A549 (cell line): ENCODE results near the gene MEF2A. TPM values are rescaled to one million over a fixed set of nuclear protein-coding genes. Genes with fewer than 3 reads are reported as not detected.

Experiments used
- ATAC-seq, 2 experiments: fragments of 200-7000 bp in 1 of 2; fragments of >200 bp in 1 of 2; cut with Nextera tagmentation in 1 of 2; cut with Tn5 transposase in 1 of 2; 3 replicates each; pipeline versions ENCODE4 v1.8.0 to v1.9.1; 2018 to 2020; ENCODE audit warnings: mild to moderate bottlenecking in 1 of 2, moderate library complexity in 1 of 2
- CTCF ChIA-PET: fragments of 300-600 bp; sonication (Branson Sonifier 250); formaldehyde crosslinking; extraction: SDS; loops from one replicate; lab custom pipeline; 2021; ENCODE audit warnings: antibody characterized with exemption, inconsistent platforms; lab: Yijun Ruan, JAX
- POLR2A ChIA-PET: fragments of 350-600 bp; formaldehyde crosslinking; extraction: SDS; loops from one replicate; lab custom pipeline; 2021; ENCODE audit warnings: antibody characterized with exemption, inconsistent platforms; lab: Yijun Ruan, JAX
- DNase-seq, 2 experiments: peaks; one replicate each; pipeline versions ENCODE4 v3.0.0 to v3.0.0-alpha.2; 2011 to 2016; ENCODE audit warnings: low read depth in 1 of 2, low spot score in 1 of 2
- FAIRE-seq: peaks from 2 replicates; lab custom pipeline; 2011; peaks lifted over from hg19 to GRCh38; lab: Jason Lieb, UNC
- H3K27ac ChIP-seq, 2 experiments: fragments of >200 bp; sonication (Bioruptor Twin); formaldehyde crosslinking; 3 replicates each; pipeline ENCODE4 v1.5.1; 2016 to 2017
- H3K4me1 ChIP-seq: fragments of >200 bp; sonication (Bioruptor Twin); formaldehyde crosslinking; 3 replicates; pipeline ENCODE4 v1.6.1; 2016
- H3K4me2 ChIP-seq: fragments of >200 bp; sonication (Bioruptor Twin); formaldehyde crosslinking; 3 replicates; pipeline ENCODE4 v1.6.1; 2016
- H3K4me3 ChIP-seq: fragments of >200 bp; sonication (Bioruptor Twin); formaldehyde crosslinking; 3 replicates; pipeline ENCODE4 v1.5.1; 2016
- H3K9me3 ChIP-seq: fragments of >200 bp; sonication (Bioruptor Twin); formaldehyde crosslinking; 3 replicates; pipeline ENCODE4 v1.6.1; 2016
- CBX2 ChIP-seq: fragments of 200-600 bp; sonication (generic); IDR thresholded peaks from 2 replicates; pipeline ENCODE4 v1.6.1; 2016; ENCODE audit warnings: low read depth, mild to moderate bottlenecking, borderline replicate concordance
- CEBPB ChIP-seq, 2 experiments: fragments of >200 bp in 1 of 2; sonication (Bioruptor Twin) in 1 of 2; formaldehyde crosslinking in 1 of 2; IDR thresholded peaks; 2 replicates each; pipeline ENCODE4 v1.6.1; 2012 to 2016
- CHD2 ChIP-seq: fragments of 150-350 bp; IDR thresholded peaks from 2 replicates; pipeline ENCODE4 v1.6.1; 2014; ENCODE audit warnings: low read length; ENCODE audit not compliant: partially characterized antibody
- E2F6 ChIP-seq: IDR thresholded peaks from 2 replicates; pipeline ENCODE4 v1.6.1; 2012; ENCODE audit warnings: low read depth, borderline replicate concordance
- ELK1 ChIP-seq: fragments of 150-350 bp; IDR thresholded peaks from 2 replicates; pipeline ENCODE4 v1.6.1; 2014; ENCODE audit warnings: low read depth, mild to moderate bottlenecking, low read length
- FOSB ChIP-seq: fragments of 250-450 bp; sonication (Bioruptor Pico); IDR thresholded peaks from 2 replicates; pipeline ENCODE4 v1.5.0; 2020; ENCODE audit warnings: mild to moderate bottlenecking, moderate library complexity
- FOSL2 ChIP-seq, 2 experiments: fragments of 450-650 bp in 1 of 2; fragments of >200 bp in 1 of 2; sonication (Bioruptor Twin) in 1 of 2; formaldehyde crosslinking; IDR thresholded peaks; 2 replicates each; pipeline versions ENCODE4 v1.5.0 to v1.6.1; 2016 to 2020; ENCODE audit warnings: mild to moderate bottlenecking in 1 of 2, moderate library complexity in 1 of 2
- FOXS1 ChIP-seq: fragments of 250-450 bp; sonication (Bioruptor Pico); IDR thresholded peaks from 2 replicates; pipeline ENCODE4 v1.5.0; 2020; ENCODE audit warnings: mild to moderate bottlenecking, moderate library complexity
- HMGXB4 ChIP-seq: fragments of 250-450 bp; sonication (Bioruptor Pico); IDR thresholded peaks from 2 replicates; pipeline ENCODE4 v1.5.0; 2021; ENCODE audit warnings: mild to moderate bottlenecking, moderate library complexity, borderline replicate concordance
- HOXA7 ChIP-seq: fragments of 250-450 bp; sonication (Bioruptor Pico); IDR thresholded peaks from 2 replicates; pipeline ENCODE4 v1.5.0; 2020; ENCODE audit warnings: mild to moderate bottlenecking, moderate library complexity
- JUN ChIP-seq, 2 experiments: fragments of >200 bp; sonication (Bioruptor Twin); formaldehyde crosslinking; IDR thresholded peaks; 2 replicates in 1 of 2; 3 replicates in 1 of 2; pipeline ENCODE4 v1.6.1; 2016 to 2017
- KDM1A ChIP-seq: fragments of 200-600 bp; sonication (generic); IDR thresholded peaks from 2 replicates; pipeline ENCODE4 v1.6.1; 2016; ENCODE audit warnings: low read depth, mild to moderate bottlenecking
- MAZ ChIP-seq: fragments of 150-350 bp; IDR thresholded peaks from 2 replicates; pipeline ENCODE4 v1.6.1; 2014; ENCODE audit warnings: antibody characterized with exemption, low read depth, low read length, borderline replicate concordance
- NFE2L2 ChIP-seq: fragments of 150-350 bp; conservative IDR thresholded peaks from 2 replicates; pipeline ENCODE4 v1.6.1; 2014; ENCODE audit warnings: low read length
- PBX3 ChIP-seq: IDR thresholded peaks from 2 replicates; pipeline ENCODE4 v1.6.1; 2012
- RAD21 ChIP-seq, 2 experiments: fragments of >200 bp in 1 of 2; sonication (Bioruptor Twin) in 1 of 2; formaldehyde crosslinking in 1 of 2; IDR thresholded peaks in 1 of 2; conservative IDR thresholded peaks in 1 of 2; 2 replicates in 1 of 2; 3 replicates in 1 of 2; pipeline ENCODE4 v1.6.1; 2012 to 2018; ENCODE audit warnings: inconsistent platforms in 1 of 2
- RFX5 ChIP-seq: fragments of 450-650 bp; IDR thresholded peaks from 2 replicates; pipeline ENCODE4 v1.7.1; 2014; ENCODE audit warnings: antibody characterized with exemption, mild to moderate bottlenecking, moderate library complexity
- RNF2 ChIP-seq: fragments of 200-600 bp; sonication (generic); IDR thresholded peaks from 2 replicates; pipeline ENCODE4 v1.6.1; 2016; ENCODE audit warnings: low read depth, mild to moderate bottlenecking, antibody characterized with exemption, moderate library complexity, borderline replicate concordance
- TFCP2L1 ChIP-seq: fragments of 250-450 bp; sonication (Bioruptor Pico); IDR thresholded peaks from 2 replicates; pipeline ENCODE4 v1.5.0; 2021; ENCODE audit warnings: mild to moderate bottlenecking
- ZNF302 ChIP-seq: fragments of 250-450 bp; sonication (Bioruptor Pico); IDR thresholded peaks from 2 replicates; pipeline ENCODE4 v1.9.0; 2021; ENCODE audit warnings: inconsistent platforms, mild to moderate bottlenecking, moderate library complexity
- WGBS: methylation state at CpG from one replicate; pipeline ENCODE4 v1.1.6; 2017; ENCODE audit errors: missing lambda C conversion rate; 5-methylcytosine and 5-hydroxymethylcytosine counted together
- polyA plus RNA-seq, 4 experiments: library from polyadenylated mRNA; depleted of rRNA in 3 of 4; stranded (reverse); fragments of >200 nt; fragmentation: RNase III in 1 of 4; extraction: RNeasy Plus Mini Kit Qiagen cat#74134 plus additional on column Dnase treatment in 1 of 4; gene quantifications; 2 replicates in 3 of 4; 3 replicates in 1 of 4; pipeline ENCODE4 v1.2.3, GENCODE V29; 2011 to 2017
- TF ChIP-seq, protein P1 (sequence below): fragments of 450-650 bp; IDR thresholded peaks from 2 replicates; pipeline ENCODE4 v1.6.1; 2014; ENCODE audit warnings: antibody characterized with exemption
- TF ChIP-seq, protein P2 (sequence below): IDR thresholded peaks from 2 replicates; pipeline ENCODE4 v1.6.1; 2012

Gene MEF2A
- polyA plus RNA-seq, 2 of the 4 experiments (the other 2 are of a cell fraction): 15.0 to 43.4 TPM

DNA sequence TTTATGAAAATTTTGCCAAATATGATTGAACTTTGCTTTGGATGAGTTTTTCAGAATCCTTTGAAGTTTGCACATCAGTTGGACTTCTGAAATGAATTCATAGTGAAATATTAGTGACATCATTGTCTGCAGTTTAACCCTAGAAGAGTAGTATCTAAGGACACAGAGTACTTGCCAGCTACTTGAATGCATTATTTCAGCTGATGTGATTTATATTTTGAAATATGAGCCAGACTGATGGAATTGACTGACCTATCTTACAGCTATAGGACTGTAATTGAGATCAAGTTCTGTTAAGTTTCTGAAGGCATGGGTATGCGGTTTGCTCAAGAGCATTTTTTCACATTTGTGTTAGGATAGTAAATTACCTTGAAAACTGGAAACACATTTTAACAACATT lies 116.2 kb downstream of the MEF2A start:
- no peak for DNase-seq
- no peak overlapping the region for H3K27ac ChIP-seq
- no peak overlapping the region; the same call in 2 of the 3 replicates for H3K4me2 ChIP-seq
- no peak overlapping the region for H3K4me3 ChIP-seq
- peaks cover 9% of the 10 kb centered on the region; the same call in 2 of the 3 replicates for H3K4me1 ChIP-seq
- POLR2A ChIA-PET: interaction anchor here (1.0 kb wide), 1 partner anchor 272 kb away, joined by 3 read pairs; no protein-coding TSS in a partner anchor
- peaks cover 12% of the 10 kb centered on the region for H3K9me3 ChIP-seq
- 90% methylated on average over 1 of the region's 1 CpG for WGBS
- ATAC-seq: no peak
- CTCF ChIA-PET: interaction anchor here (3.3 kb wide), 1 partner anchor 22 kb away, joined by 14 read pairs; no protein-coding TSS in a partner anchor
- no peak for TF ChIP-seq FOSL2 (IDR thresholded peaks at IDR 0.05)
- no peak for TF ChIP-seq FOSL2 (CRISPR knock-in tag; IDR thresholded peaks at IDR 0.05)
- no peak for TF ChIP-seq RFX5
- TF ChIP-seq, protein P1, sequence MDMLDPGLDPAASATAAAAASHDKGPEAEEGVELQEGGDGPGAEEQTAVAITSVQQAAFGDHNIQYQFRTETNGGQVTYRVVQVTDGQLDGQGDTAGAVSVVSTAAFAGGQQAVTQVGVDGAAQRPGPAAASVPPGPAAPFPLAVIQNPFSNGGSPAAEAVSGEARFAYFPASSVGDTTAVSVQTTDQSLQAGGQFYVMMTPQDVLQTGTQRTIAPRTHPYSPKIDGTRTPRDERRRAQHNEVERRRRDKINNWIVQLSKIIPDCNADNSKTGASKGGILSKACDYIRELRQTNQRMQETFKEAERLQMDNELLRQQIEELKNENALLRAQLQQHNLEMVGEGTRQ: no peak
- TF ChIP-seq E2F6: no peak
- TF ChIP-seq CHD2: no peak
- FAIRE-seq: peak; percentile 67

GRCh38 chr15:99682455-99682854 lies 116.7 kb downstream of the MEF2A start:
- TF ChIP-seq RAD21 (conservative IDR thresholded peaks at IDR 0.05 in 1 of 2, IDR thresholded peaks at IDR 0.05 in 1 of 2) (no peak), FOSL2 (IDR thresholded peaks at IDR 0.05) (no peak), FOSL2 (CRISPR knock-in tag; IDR thresholded peaks at IDR 0.05) (no peak), HOXA7 (CRISPR knock-in tag) (no peak), CEBPB (IDR thresholded peaks at IDR 0.05) (no peak), TFCP2L1 (CRISPR knock-in tag) (no peak), CBX2 (no peak)
- H3K4me2 ChIP-seq: no peak overlapping the region; the same call in 2 of the 3 replicates
- peaks cover 9% of the 10 kb centered on the region; the same call in 2 of the 3 replicates for H3K4me1 ChIP-seq
- peak; percentile 74 for FAIRE-seq
- H3K4me3 ChIP-seq: no peak overlapping the region
- WGBS: 25% methylated on average over 1 of the region's 1 CpG
- ATAC-seq: no peak
- ChIA-PET POLR2A (interaction anchor here (1.0 kb wide), 1 partner anchor 272 kb away, joined by 3 read pairs; no protein-coding TSS in a partner anchor), CTCF (interaction anchor here (3.3 kb wide), 1 partner anchor 22 kb away, joined by 14 read pairs; no protein-coding TSS in a partner anchor)
- DNase-seq: peak in 1 of 2 experiments; percentile 19
- peaks cover 13% of the 10 kb centered on the region for H3K9me3 ChIP-seq
- no peak overlapping the region for H3K27ac ChIP-seq

- no peak overlapping the region for H3K4me2 ChIP-seq
- ChIA-PET CTCF (interaction anchor here (3.3 kb wide), 1 partner anchor 21 kb away, joined by 14 read pairs; no protein-coding TSS in a partner anchor), POLR2A (interaction anchor here (1.0 kb wide), 1 partner anchor 273 kb away, joined by 3 read pairs; no protein-coding TSS in a partner anchor)
- no peak overlapping the region for H3K27ac ChIP-seq
- H3K4me3 ChIP-seq: no peak overlapping the region
- no peak for DNase-seq
- WGBS: 88% methylated on average over 9 of the region's 9 CpGs
- peaks cover 9% of the 10 kb centered on the region; the same call in 2 of the 3 replicates for H3K4me1 ChIP-seq
- peak; percentile 36 for FAIRE-seq
- ATAC-seq: no peak
- peaks cover 13% of the 10 kb centered on the region for H3K9me3 ChIP-seq
- TF ChIP-seq MAZ: no peak
- TF ChIP-seq, protein P2, sequence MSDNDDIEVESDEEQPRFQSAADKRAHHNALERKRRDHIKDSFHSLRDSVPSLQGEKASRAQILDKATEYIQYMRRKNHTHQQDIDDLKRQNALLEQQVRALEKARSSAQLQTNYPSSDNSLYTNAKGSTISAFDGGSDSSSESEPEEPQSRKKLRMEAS: no peak
- TF ChIP-seq NFE2L2: no peak
- TF ChIP-seq KDM1A: no peak
- TF ChIP-seq ELK1: no peak
- no peak for TF ChIP-seq ZNF302 (CRISPR knock-in tag)
- no peak for TF ChIP-seq FOSB (CRISPR knock-in tag)
- TF ChIP-seq, protein P1: no peak
- no peak for TF ChIP-seq RNF2
- TF ChIP-seq JUN (IDR thresholded peaks at IDR 0.05): no peak
- TF ChIP-seq CEBPB (IDR thresholded peaks at IDR 0.05): no peak
- TF ChIP-seq PBX3: no peak
- no peak for TF ChIP-seq FOXS1 (CRISPR knock-in tag)
- TF ChIP-seq HMGXB4 (CRISPR knock-in tag): no peak
- TF ChIP-seq FOSL2 (IDR thresholded peaks at IDR 0.05): no peak
- TF ChIP-seq FOSL2 (CRISPR knock-in tag; IDR thresholded peaks at IDR 0.05): no peak
Observed at GRCh38 chr15:99683000-99683670, 117.4 kb downstream of the MEF2A start.
